HG03060 (cell line): Measurements from ENCODE around the gene LRFN4.
A peak's percentile ranks its signal among the peaks of the same experiment; 100 is the strongest.

Experiments
- ATAC-seq: cut with Tn5 transposase; IDR thresholded peaks from one replicate; pipeline ENCODE4 v1.9.1; 2021; ENCODE audit warnings: low read depth, moderate number of reproducible peaks; ENCODE audit not compliant: unreplicated experiment

LRFN4 gene

GRCh38 chr11:66868726-66869566 lies 12.1 kb downstream of the LRFN4 start:
- ATAC-seq = peak; percentile 61

DNA sequence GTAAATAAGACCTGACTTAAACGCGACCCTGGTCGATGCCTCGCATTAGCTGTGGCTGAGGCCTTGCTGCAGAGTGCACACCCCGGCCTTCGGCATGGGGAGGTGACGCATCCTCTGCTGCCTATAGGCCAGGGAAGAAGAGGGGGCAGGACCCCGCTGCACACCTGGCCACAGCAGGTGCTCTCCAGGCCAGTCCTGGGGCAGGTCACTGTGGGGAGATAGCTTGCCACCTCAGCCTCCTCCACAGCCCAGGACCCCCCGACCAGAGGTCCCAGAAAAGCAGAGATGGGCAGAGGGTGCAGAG lies 12.7 kb downstream of the LRFN4 start:
- no peak for ATAC-seq

DNA sequence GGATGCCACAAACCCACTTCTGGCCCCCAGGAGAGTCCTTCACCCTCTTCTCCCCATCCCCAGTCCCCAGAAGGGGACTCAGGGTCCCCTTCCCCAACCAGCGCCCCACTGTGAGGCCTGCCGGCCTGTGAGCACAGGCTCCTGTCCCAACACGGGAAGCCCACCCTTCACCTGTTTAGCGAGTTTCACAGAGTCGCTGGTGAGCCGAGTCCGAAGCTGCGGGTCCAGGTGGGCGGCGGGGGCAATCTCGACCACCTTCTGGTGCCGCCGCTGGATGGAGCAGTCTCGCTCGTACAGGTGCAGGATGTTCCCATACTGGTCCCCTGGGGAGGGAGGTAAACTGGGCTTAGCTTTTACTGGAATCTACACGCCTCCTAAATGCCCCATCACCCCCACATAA lies 13.3 kb downstream of the LRFN4 start:
- no peak for ATAC-seq

DNA sequence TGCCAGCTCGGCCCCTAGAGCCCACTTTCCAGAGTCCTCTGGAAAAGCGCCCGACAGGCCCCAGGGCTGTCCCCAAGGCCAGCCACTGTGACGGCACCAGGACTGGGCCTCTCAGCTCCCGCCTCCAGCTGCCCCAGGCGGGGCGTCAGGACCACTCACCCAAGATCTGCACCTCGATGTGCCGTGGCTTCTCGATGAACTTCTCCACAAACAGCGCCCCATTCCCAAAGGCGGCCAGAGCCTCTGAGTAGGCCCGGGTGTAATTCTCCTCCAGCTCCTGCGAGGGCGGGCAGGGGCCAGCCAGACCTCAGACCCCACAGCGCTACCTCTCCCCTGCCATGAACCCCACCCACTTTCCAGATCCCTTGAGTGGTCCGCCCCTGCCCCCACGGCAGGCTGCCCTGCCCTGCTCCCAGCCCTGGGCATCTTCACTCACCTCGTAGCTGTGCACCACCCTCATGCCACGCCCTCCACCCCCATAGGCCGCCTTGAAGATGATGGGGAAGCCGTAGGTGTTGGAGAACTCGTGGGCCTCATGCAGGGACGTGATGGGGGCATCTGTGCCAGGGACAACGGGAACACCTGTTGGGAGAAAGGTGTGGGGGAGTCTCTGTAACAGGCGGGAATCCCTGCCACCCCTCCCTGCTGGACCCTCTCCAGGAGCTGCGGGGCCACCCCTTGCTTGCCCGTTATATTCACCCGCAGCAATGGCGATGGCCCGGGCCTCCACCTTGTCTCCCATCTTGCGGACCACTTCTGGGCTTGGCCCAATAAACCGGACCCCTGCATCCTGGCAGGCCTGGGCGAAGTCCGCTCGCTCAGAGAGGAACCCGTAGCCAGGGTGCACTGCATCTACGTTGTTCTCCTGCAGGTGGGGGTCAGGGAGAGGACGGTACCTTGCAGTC lies 14.0 kb downstream of the LRFN4 start:
- no peak for ATAC-seq

DNA sequence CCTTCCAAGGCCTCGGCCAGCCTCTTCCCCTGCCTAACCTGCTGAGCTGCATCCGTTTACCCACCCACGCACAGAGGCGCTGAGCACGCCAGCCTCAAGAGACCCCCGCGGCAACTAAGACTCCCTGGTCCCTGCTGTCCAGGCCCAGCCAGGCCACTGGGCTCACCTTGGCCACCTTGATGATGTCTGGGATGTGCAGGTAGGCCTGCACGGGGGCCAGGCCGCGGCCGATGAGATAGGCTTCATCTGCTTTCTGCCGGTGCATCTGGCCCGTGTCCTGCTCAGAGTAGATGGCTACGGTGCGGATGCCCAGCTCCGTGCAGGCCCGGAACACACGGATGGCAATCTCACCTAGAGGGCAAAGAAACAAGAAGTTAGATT lies 14.6 kb downstream of the LRFN4 start:
- ATAC-seq = no peak

GRCh38 chr11:66874232-66874631 lies 17.4 kb downstream of the LRFN4 start:
- ATAC-seq = no peak

- no peak for ATAC-seq
Observed at GRCh38 chr11:66875378-66875777, 18.5 kb downstream of the LRFN4 start.

GRCh38 chr11:66877588-66878385 lies 20.9 kb downstream of the LRFN4 start:
- ATAC-seq = no peak

GRCh38 chr11:66878474-66878873 lies 21.6 kb downstream of the LRFN4 start:
- ATAC-seq = no peak

GRCh38 chr11:66879000-66879399 lies 22.1 kb downstream of the LRFN4 start:
- ATAC-seq = no peak

DNA sequence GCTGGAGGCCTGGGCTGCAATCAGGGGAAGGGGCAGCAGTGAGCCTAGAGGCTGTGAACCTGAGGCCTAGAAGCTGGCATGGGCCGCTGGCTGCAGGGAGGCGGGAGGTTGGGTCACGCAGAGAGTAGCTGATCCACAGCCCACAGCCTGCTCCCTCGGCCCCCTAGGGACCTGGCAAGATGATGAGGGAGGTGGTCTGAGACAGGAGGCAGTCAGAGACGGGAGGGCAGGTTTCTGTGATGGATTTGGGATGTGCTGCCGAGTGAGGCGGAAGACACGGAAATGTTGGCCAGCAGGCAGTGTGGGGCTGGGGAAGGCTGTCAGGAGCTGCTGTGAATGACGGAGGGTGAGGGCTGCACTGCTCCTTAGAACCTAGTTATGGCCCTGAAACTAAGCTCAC lies 22.7 kb downstream of the LRFN4 start:
- ATAC-seq = no peak

GRCh38 chr11:66879999-66880398 lies 23.1 kb downstream of the LRFN4 start:
- no peak for ATAC-seq

- no peak for ATAC-seq
Observed at GRCh38 chr11:66880496-66881450, 23.9 kb downstream of the LRFN4 start.

- no peak for ATAC-seq
Observed at GRCh38 chr11:66881451-66881835, 24.6 kb downstream of the LRFN4 start.

- ATAC-seq = no peak
Observed at GRCh38 chr11:66881927-66882452, 25.1 kb downstream of the LRFN4 start.

DNA sequence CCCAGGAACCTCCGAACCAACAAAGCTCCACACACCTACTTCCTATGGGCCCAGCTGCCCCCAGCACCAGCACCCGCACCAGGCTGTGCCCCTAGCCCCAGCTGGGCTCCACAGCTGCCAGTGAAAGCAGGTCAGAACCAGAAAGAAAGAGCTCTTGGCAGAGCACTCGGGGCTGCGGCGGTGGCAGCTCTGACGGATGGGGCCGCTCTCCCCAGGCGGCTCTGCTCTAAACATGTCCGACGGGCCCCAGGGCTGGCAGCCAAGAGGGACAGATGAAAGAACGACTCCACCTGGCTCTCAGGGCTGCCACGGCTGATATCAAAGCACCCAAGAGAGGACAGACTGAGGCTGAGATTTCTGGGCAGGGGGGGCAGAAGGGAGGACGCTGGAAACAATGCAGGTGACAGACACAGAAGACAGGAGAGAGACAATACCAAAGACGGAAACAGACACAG lies 25.7 kb downstream of the LRFN4 start:
- ATAC-seq = no peak

GRCh38 chr11:66883016-66883965 lies 26.4 kb downstream of the LRFN4 start:
- no peak for ATAC-seq

DNA sequence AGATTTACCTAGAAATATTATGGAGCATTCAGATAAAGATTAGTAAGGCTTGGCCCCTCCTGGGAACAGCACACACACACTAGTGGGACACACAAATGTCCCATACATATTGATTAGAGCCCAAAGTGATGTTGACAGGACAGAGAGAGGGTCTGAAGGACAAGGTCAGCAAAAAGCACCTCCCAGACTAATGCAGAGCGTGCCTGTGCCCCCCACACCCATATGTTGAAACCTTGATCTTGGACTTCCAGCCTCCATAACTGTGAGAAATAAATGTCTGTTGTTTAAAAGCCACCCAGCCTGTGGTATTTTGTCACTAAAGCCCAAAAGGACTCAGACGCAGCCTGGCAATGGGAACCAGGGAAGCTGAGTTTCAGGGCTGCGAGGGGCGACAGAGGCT lies 27.6 kb downstream of the LRFN4 start:
- no peak for ATAC-seq
